Lower leg skin (tissue), 3 donors: Measurements from ENCODE around the gene IFNL4.

Source experiments
- POLR2A ChIP-seq, 2 donors: fragments of 450-650 bp; IDR thresholded peaks; one replicate each; pipeline ENCODE4 v1.6.1; 2016 to 2017; ENCODE audit warnings: antibody characterized with exemption in 2 of 2, mild to moderate bottlenecking in 1 of 2, moderate library complexity in 1 of 2
- TF ChIP-seq, protein P1 (sequence below), 3 donors: fragments of 450-650 bp; IDR thresholded peaks; one replicate each; pipeline ENCODE4 v1.5.1; 2016; ENCODE audit warnings: antibody characterized with exemption in 3 of 3, mild to moderate bottlenecking in 3 of 3, moderate library complexity in 2 of 3

DNA sequence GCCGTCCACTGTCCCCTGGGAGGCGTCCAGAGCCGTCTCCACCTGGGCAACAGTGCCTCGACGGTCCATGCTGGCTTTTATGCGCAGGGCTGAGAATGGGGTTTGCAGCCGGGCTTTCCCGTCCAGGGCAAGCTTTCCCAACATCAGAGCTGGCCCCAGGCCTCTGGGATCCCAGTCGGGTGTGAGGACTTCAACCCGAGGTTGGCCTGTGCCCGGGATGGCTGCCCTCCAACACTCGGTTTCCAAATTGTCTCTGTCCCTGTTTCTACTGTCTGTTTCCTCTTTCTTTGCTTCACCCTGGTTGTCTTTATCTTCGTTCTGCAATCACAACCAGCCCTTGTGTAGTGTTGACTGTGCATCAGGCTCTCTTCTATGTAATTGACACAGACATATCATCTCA is at the start of gene IFNL4:
- TF ChIP-seq, protein P1, sequence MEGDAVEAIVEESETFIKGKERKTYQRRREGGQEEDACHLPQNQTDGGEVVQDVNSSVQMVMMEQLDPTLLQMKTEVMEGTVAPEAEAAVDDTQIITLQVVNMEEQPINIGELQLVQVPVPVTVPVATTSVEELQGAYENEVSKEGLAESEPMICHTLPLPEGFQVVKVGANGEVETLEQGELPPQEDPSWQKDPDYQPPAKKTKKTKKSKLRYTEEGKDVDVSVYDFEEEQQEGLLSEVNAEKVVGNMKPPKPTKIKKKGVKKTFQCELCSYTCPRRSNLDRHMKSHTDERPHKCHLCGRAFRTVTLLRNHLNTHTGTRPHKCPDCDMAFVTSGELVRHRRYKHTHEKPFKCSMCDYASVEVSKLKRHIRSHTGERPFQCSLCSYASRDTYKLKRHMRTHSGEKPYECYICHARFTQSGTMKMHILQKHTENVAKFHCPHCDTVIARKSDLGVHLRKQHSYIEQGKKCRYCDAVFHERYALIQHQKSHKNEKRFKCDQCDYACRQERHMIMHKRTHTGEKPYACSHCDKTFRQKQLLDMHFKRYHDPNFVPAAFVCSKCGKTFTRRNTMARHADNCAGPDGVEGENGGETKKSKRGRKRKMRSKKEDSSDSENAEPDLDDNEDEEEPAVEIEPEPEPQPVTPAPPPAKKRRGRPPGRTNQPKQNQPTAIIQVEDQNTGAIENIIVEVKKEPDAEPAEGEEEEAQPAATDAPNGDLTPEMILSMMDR (IDR thresholded peaks at IDR 0.05), result no peak
- no peak for TF ChIP-seq POLR2A (IDR thresholded peaks at IDR 0.05)
